ENCODE measurements around the gene TRMT2B. TPM values are rescaled to one million over a fixed set of nuclear protein-coding genes. Genes with fewer than 3 reads are reported as not detected.

Gene TRMT2B
- total RNA-seq, 1 experiment from 2014 or later: 13.7 TPM

GRCh38 chrX:101029665-101030064 lies 22.2 kb downstream of the TRMT2B start:
- TF ChIP-seq, protein P1, sequence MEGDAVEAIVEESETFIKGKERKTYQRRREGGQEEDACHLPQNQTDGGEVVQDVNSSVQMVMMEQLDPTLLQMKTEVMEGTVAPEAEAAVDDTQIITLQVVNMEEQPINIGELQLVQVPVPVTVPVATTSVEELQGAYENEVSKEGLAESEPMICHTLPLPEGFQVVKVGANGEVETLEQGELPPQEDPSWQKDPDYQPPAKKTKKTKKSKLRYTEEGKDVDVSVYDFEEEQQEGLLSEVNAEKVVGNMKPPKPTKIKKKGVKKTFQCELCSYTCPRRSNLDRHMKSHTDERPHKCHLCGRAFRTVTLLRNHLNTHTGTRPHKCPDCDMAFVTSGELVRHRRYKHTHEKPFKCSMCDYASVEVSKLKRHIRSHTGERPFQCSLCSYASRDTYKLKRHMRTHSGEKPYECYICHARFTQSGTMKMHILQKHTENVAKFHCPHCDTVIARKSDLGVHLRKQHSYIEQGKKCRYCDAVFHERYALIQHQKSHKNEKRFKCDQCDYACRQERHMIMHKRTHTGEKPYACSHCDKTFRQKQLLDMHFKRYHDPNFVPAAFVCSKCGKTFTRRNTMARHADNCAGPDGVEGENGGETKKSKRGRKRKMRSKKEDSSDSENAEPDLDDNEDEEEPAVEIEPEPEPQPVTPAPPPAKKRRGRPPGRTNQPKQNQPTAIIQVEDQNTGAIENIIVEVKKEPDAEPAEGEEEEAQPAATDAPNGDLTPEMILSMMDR (conservative IDR thresholded peaks at IDR 0.05): no peak
- no peaks in the 10 kb centered on the region for H3K79me1 ChIP-seq (ENCODE audit: insufficient read depth, low read depth, low read length, poor library complexity, severe bottlenecking)
- peaks cover 2% of the 10 kb centered on the region; the same call in 1 of the 2 replicates for H3K27me3 Mint-ChIP-seq (ENCODE audit: low read depth)
- H4K20me1 ChIP-seq (ENCODE audit: control insufficient read depth, insufficient read depth, insufficient read length): no peaks in the 10 kb centered on the region
- H3K4me1 ChIP-seq (ENCODE audit: insufficient read depth, low read length): no peaks in the 10 kb centered on the region
- peaks cover 53 to 63% of the 10 kb centered on the region in 2 experiments for H3K9me3 Mint-ChIP-seq
- no peaks in the 10 kb centered on the region for H3K27me3 ChIP-seq (ENCODE audit: insufficient read depth, low read length)
- H3K18ac ChIP-seq (ENCODE audit: insufficient read length, low read depth, low read length): no peak overlapping the region
- no peak overlapping the region for H2BK20ac ChIP-seq (ENCODE audit: low read depth, low read length, poor library complexity, severe bottlenecking)
- H3K23ac ChIP-seq (ENCODE audit: insufficient read length, low read depth, low read length): no peak overlapping the region
- no peak overlapping the region for H2BK12ac ChIP-seq (ENCODE audit: insufficient read length, low read depth, low read length)
- H3K36me3 Mint-ChIP-seq (ENCODE audit: insufficient read depth in 1 of 3, low read depth in 3 of 3): peaks cover 17 to 55% (median 34%) of the 10 kb centered on the region in 3 experiments
- H3K14ac ChIP-seq (ENCODE audit: insufficient read depth, low read length): no peak overlapping the region
- H4K91ac ChIP-seq (ENCODE audit: insufficient read length, low read depth, low read length): no peak overlapping the region
- H3K79me2 ChIP-seq (ENCODE audit: insufficient read depth, low read length): no peaks in the 10 kb centered on the region
- no peak overlapping the region for H3K9ac ChIP-seq (ENCODE audit: extremely low read depth, insufficient read length, low read length)
- no CpG with 5 or more reads among the region's 1 CpG for WGBS (ENCODE audit: extremely low coverage, insufficient read length, low lambda C conversion rate)
- no peak overlapping the region for H2AK5ac ChIP-seq (ENCODE audit: insufficient read length, low read length)
- no peak overlapping the region for H3K4me2 ChIP-seq (ENCODE audit: insufficient read depth, insufficient read length, low read length)
- no peak overlapping the region for H3K27ac ChIP-seq (ENCODE audit: insufficient read length, low read depth, low read length)
- no peak overlapping the region for H2AFZ ChIP-seq (ENCODE audit: low read length)
- H2BK15ac ChIP-seq (ENCODE audit: low read depth, low read length): no peak overlapping the region
- peaks cover 6% of the 10 kb centered on the region for H3K9me3 ChIP-seq (ENCODE audit: control insufficient read depth, low read depth, low read length)
- no peak for DNase-seq
- no peak overlapping the region for H2BK120ac ChIP-seq (ENCODE audit: low read depth, low read length, poor library complexity, severe bottlenecking)
- no peak overlapping the region for H3T11ph ChIP-seq (ENCODE audit: low read length)
- H3K4ac ChIP-seq (ENCODE audit: low read depth, low read length): no peak overlapping the region
- H3K27ac Mint-ChIP-seq: no peak overlapping the region
- no peaks in the 10 kb centered on the region for H3K23me2 ChIP-seq (ENCODE audit: insufficient read length, low read depth, low read length, poor library complexity, severe bottlenecking)
- H4K5ac ChIP-seq (ENCODE audit: insufficient read length, low read depth, low read length): no peak overlapping the region
- no peak overlapping the region for H4K8ac ChIP-seq (replicated peaks; ENCODE audit: insufficient read length, low read depth, low read length)
- H2BK5ac ChIP-seq (ENCODE audit: insufficient read length, low read length): no peak overlapping the region
- no peaks in the 10 kb centered on the region for H3K4me1 Mint-ChIP-seq
- no peak overlapping the region for H3K56ac ChIP-seq (ENCODE audit: insufficient read length, low read depth, low read length)
- H3K4me3 Mint-ChIP-seq: no peak overlapping the region

All from H9 (cell line).